OCI-LY7 (cell line): ENCODE data around the gene KRTAP5-4. TPM values are rescaled to one million over a fixed set of nuclear protein-coding genes. Genes with fewer than 3 reads are reported as not detected.
"Not testable (repeated sequence)": the region's sequence is repeated elsewhere in the genome, so short reads cannot be mapped to it uniquely, and the experiment has no call there.

ENCODE experiments used
- BruUV-seq: library from RNA; stranded (reverse); fragments of 400-500 nt; replicated peaks from 2 replicates; lab custom pipeline; 2021; lab: Mats Ljungman, UMichigan
- CTCF ChIA-PET: fragments of 300-600 bp; sonication (Branson Sonifier 250); formaldehyde crosslinking; loops from one replicate; lab custom pipeline; 2022; ENCODE audit warnings: antibody characterized with exemption; ENCODE audit not compliant: unreplicated experiment; lab: Charles Lee
- POLR2A ChIA-PET: fragments of 300-600 bp; sonication (Branson Sonifier 250); formaldehyde crosslinking; loops from one replicate; lab custom pipeline; 2022; ENCODE audit warnings: antibody characterized with exemption; lab: Charles Lee
- DNase-seq: peaks from one replicate; pipeline ENCODE4 v3.0.0-alpha.2; 2015; ENCODE audit warnings: low spot score
- H2AFZ ChIP-seq: fragments of 200-600 bp; sonication (generic), shearing (Covaris generic); 2 replicates; pipeline ENCODE4 v1.6.1; 2014; ENCODE audit warnings: mild to moderate bottlenecking, antibody characterized with exemption, low read length, moderate library complexity
- H3K27ac ChIP-seq: fragments of 200-600 bp; sonication (generic); 2 replicates; pipeline ENCODE4 v1.5.1; 2014; ENCODE audit warnings: mixed run types, low read depth, mild to moderate bottlenecking, moderate library complexity, low read length, inconsistent platforms; ENCODE audit not compliant: poor library complexity, severe bottlenecking
- H3K36me3 ChIP-seq: fragments of 200-600 bp; sonication (generic); 2 replicates; pipeline ENCODE4 v1.6.1; 2014; ENCODE audit warnings: mild to moderate bottlenecking, antibody characterized with exemption, low read length, moderate library complexity, mixed read lengths; ENCODE audit not compliant: insufficient read depth
- H3K4me1 ChIP-seq: fragments of 200-600 bp; sonication (generic); 2 replicates; pipeline ENCODE4 v1.5.1; 2014; ENCODE audit warnings: mild to moderate bottlenecking, low read length; ENCODE audit not compliant: insufficient read depth, poor library complexity, severe bottlenecking
- H3K4me2 ChIP-seq: fragments of 200-600 bp; sonication (generic); 2 replicates; pipeline ENCODE4 v1.6.1; 2014; ENCODE audit warnings: mild to moderate bottlenecking, low read length
- H3K4me3 ChIP-seq: fragments of 200-600 bp; sonication (generic); 2 replicates; pipeline ENCODE4 v1.5.1; 2014; ENCODE audit warnings: mild to moderate bottlenecking, low read depth, low read length; ENCODE audit not compliant: poor library complexity, severe bottlenecking
- H3K79me2 ChIP-seq: fragments of 200-600 bp; sonication (generic); 2 replicates; pipeline ENCODE4 v1.6.1; 2016; ENCODE audit warnings: low read depth, mild to moderate bottlenecking, low read length, moderate library complexity, mixed read lengths; ENCODE audit not compliant: insufficient read depth
- H3K9me2 ChIP-seq: fragments of 200-600 bp; sonication (generic); 2 replicates; pipeline ENCODE4 v1.6.1; 2016; ENCODE audit warnings: mild to moderate bottlenecking, low read length, mixed read lengths; ENCODE audit not compliant: insufficient read depth
- H3K9me3 ChIP-seq: fragments of 200-600 bp; sonication (generic); 2 replicates; pipeline ENCODE4 v1.6.1; 2014; ENCODE audit warnings: mild to moderate bottlenecking, mixed run types, low read length, mixed read lengths
- H4K20me1 ChIP-seq: fragments of 200-600 bp; sonication (generic); 2 replicates; pipeline ENCODE4 v1.6.1; 2014; ENCODE audit warnings: mild to moderate bottlenecking, antibody characterized with exemption, low read length, moderate library complexity, mixed read lengths; ENCODE audit not compliant: insufficient read depth
- CTCF ChIP-seq: fragments of 200-600 bp; sonication (generic); conservative IDR thresholded peaks from 2 replicates; pipeline ENCODE4 v1.5.1; 2014; ENCODE audit warnings: mild to moderate bottlenecking, antibody characterized with exemption, low read length, moderate library complexity, mixed read lengths
- EZH2phosphoT487 ChIP-seq: fragments of 200-600 bp; sonication (generic); IDR thresholded peaks from 2 replicates; pipeline ENCODE4 v1.6.1; 2018; ENCODE audit warnings: low read depth, borderline replicate concordance, mild to moderate bottlenecking, mixed run types, antibody characterized with exemption, low read length, moderate library complexity, mixed read lengths
- intact Hi-C: fragments of 100-400 bp; cut with micrococcal nuclease; formaldehyde crosslinking; loops from one replicate; pipeline ENCODE4 v1.10.0; 2022; ENCODE audit not compliant: unreplicated experiment
- total RNA-seq, 2 experiments: library from RNA; depleted of rRNA in 1 of 2; stranded (reverse); fragments of >200 nt in 1 of 2; shearing (Covaris generic) in 1 of 2; gene quantifications; 2 replicates each; pipeline ENCODE4 v1.2.3, GENCODE V29; 2014 to 2022

The KRTAP5-4 gene
- total RNA-seq, 2 experiments from 2014 or later: not detected

GRCh38 chr11:1597994-1598380 lies 24.0 kb downstream of the KRTAP5-4 start, which contains the start of gene KRTAP5-2:
Gene KRTAP5-2 (minus strand): TSS chr11:1598294. CDS start chr11:1598250, 44 bp downstream.
- ChIA-PET CTCF (interaction anchor here (0.6 to 0.7 kb wide), 2 partner anchors 18 to 347 kb away, joined by 5 to 10 read pairs; no protein-coding TSS in a partner anchor), POLR2A (no interaction called here)
- Histone ChIP-seq H3K4me1 (no peaks in the 10 kb centered on the region), H3K9me2 (no peaks in the 10 kb centered on the region), H3K27ac (no peak within 1 kb of the TSS), H3K79me2 (no peaks in the 10 kb centered on the region), H3K36me3 (no peaks in the 10 kb centered on the region), H3K4me3 (no peak within 1 kb of the TSS), H2AFZ (no peak within 1 kb of the TSS), H3K4me2 (no peak within 1 kb of the TSS), H3K9me3 (no peaks in the 10 kb centered on the region), H4K20me1 (no peaks in the 10 kb centered on the region)
- TF ChIP-seq CTCF: no peak
- DNase-seq: no peak
- intact Hi-C loops: no loop called here
- no TSS peak for BruUV-seq

GRCh38 chr11:1597331-1597993 lies 24.5 kb downstream of the KRTAP5-4 start:
- Histone ChIP-seq H3K4me2 (no peak overlapping the region), H3K36me3 (no peaks in the 10 kb centered on the region), H3K9me2 (no peaks in the 10 kb centered on the region), H3K79me2 (no peaks in the 10 kb centered on the region), H4K20me1 (no peaks in the 10 kb centered on the region), H3K9me3 (no peaks in the 10 kb centered on the region), H3K4me1 (no peaks in the 10 kb centered on the region), H3K4me3 (no peak overlapping the region), H2AFZ (no peak overlapping the region), H3K27ac (no peak overlapping the region)
- intact Hi-C loops: no loop called here
- BruUV-seq: no TSS peak
- no peak for DNase-seq
- TF ChIP-seq CTCF (no peak), EZH2phosphoT487 (no peak)
- ChIA-PET CTCF (interaction anchor here (0.6 kb wide), 1 partner anchor 346 kb away, joined by 5 read pairs; no protein-coding TSS in a partner anchor), POLR2A (no interaction called here)

DNA sequence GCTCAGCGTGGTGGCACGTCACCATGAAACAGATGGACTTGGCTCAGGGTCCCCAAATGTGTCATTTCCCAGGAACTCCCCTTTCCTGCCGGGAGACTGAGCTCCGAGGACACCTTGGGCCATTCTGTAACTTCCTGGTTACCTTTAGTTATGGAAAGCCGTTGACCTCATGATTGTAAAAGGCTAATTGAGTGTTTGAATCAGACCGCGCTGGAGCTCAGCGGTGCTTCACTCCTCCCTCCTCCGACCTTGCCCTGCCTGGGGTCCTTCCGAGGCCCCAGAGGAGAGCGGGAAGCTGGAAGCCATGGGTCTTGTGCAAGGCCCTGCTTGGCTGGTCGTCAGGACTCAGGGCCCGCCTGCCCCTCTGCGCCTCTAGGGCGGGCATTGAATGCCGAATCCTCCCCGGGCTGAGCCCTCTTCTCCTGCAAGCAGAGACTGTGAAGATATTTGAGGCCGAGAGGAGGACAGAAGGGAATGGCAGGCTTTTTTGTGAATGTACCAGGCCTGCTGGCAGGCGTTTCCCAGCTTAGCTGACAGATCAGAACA lies 25.3 kb downstream of the KRTAP5-4 start:
- CTCF ChIA-PET, H3K4me2 ChIP-seq, H4K20me1 ChIP-seq, H3K4me3 ChIP-seq, DNase-seq, H3K36me3 ChIP-seq, POLR2A ChIA-PET, H2AFZ ChIP-seq, H3K79me2 ChIP-seq, H3K4me1 ChIP-seq, H3K9me3 ChIP-seq, BruUV-seq, intact Hi-C loops, H3K9me2 ChIP-seq, H3K27ac ChIP-seq: not testable (repeated sequence)

GRCh38 chr11:1595994-1596575 lies 25.9 kb downstream of the KRTAP5-4 start:
- H3K4me3 ChIP-seq, H3K4me2 ChIP-seq, H4K20me1 ChIP-seq, H2AFZ ChIP-seq, H3K9me3 ChIP-seq, H3K27ac ChIP-seq, POLR2A ChIA-PET, H3K36me3 ChIP-seq, H3K9me2 ChIP-seq, H3K4me1 ChIP-seq, BruUV-seq, CTCF ChIA-PET, DNase-seq, H3K79me2 ChIP-seq: not testable (repeated sequence)
- intact Hi-C loops: loop anchor here (2.0 kb wide), 1 partner anchor 33 kb away; the partner anchor contains the start of gene KRTAP5-5
